Esophagus muscularis mucosa (tissue), 4 donors: ENCODE data around the gene STK10. TPM values are rescaled to one million over a fixed set of nuclear protein-coding genes. Genes with fewer than 3 reads are reported as not detected.

ENCODE experiments used
- DNase-seq: peaks from one replicate; pipeline ENCODE4 v3.0.0-alpha.2; 2017; ENCODE audit errors: extremely low spot score
- H3K27ac ChIP-seq, 4 donors: fragments of 200-600 bp; sonication (generic); replicated peaks in 1 of 4; 1 replicate in 3 of 4; 2 replicates in 1 of 4; pipeline ENCODE4 v1.5.1; 2016 to 2019; ENCODE audit warnings: mild to moderate bottlenecking in 1 of 4
- H3K27me3 ChIP-seq, 4 donors: fragments of 200-600 bp; sonication (generic); one replicate each; pipeline versions ENCODE4 v1.5.1 to v1.6.0; 2016 to 2019
- H3K36me3 ChIP-seq, 4 donors: fragments of 200-600 bp; sonication (generic); one replicate each; pipeline ENCODE4 v1.5.1; 2016 to 2019
- H3K4me1 ChIP-seq, 4 donors: fragments of 200-600 bp; sonication (generic); one replicate each; pipeline ENCODE4 v1.5.1; 2016 to 2019
- H3K4me3 ChIP-seq, 4 donors: fragments of 200-600 bp; sonication (generic); 1 replicate in 2 of 4; 2 replicates in 2 of 4; pipeline ENCODE4 v1.5.1; 2016 to 2019; ENCODE audit warnings: mild to moderate bottlenecking in 4 of 4, moderate library complexity in 1 of 4
- H3K9me3 ChIP-seq, 4 donors: fragments of 200-600 bp; sonication (generic); 1 replicate in 3 of 4; 2 replicates in 1 of 4; pipeline ENCODE4 v1.5.1; 2016 to 2019
- EP300 ChIP-seq: sonication (generic); formaldehyde crosslinking; IDR thresholded peaks from one replicate; pipeline ENCODE4 v1.6.1; 2017; ENCODE audit warnings: antibody characterized with exemption
- POLR2A ChIP-seq: fragments of 450-650 bp; IDR thresholded peaks from one replicate; pipeline ENCODE4 v1.6.1; 2017; ENCODE audit warnings: antibody characterized with exemption, moderate library complexity, mild to moderate bottlenecking, low read depth
- POLR2AphosphoS5 ChIP-seq, 2 donors: sonication (generic); formaldehyde crosslinking; IDR thresholded peaks; one replicate each; pipeline ENCODE4 v1.6.1; 2017; ENCODE audit warnings: antibody characterized with exemption in 2 of 2
- whole genome bisulfite sequencing: methylation state at CpG from one replicate; pipeline ENCODE4 v1.1.5; 2018; 5-methylcytosine and 5-hydroxymethylcytosine counted together
- intact Hi-C: fragments of 100-400 bp; cut with DNase I; formaldehyde crosslinking; loops from one replicate; pipeline ENCODE4 v1.15.1; 2023
- total RNA-seq, 4 donors: library from RNA; depleted of rRNA; stranded (reverse); fragments of >200 nt; gene quantifications; one replicate each; pipeline versions ENCODE4 v1.1.0 to v1.2.1, GENCODE V29; 2016
- TF ChIP-seq, protein P1 (sequence below), 3 experiments: fragments of 200-600 bp in 2 of 3; fragments of 450-650 bp in 1 of 3; sonication (generic) in 2 of 3; IDR thresholded peaks; one replicate each; pipeline ENCODE4 v1.5.1; 2017 to 2019; ENCODE audit warnings: antibody characterized with exemption in 3 of 3, mild to moderate bottlenecking in 2 of 3, moderate library complexity in 1 of 3

The STK10 gene
- total RNA-seq, 4 donors from 2014 or later: 18.8 to 21.8 (median 19.4) TPM

DNA sequence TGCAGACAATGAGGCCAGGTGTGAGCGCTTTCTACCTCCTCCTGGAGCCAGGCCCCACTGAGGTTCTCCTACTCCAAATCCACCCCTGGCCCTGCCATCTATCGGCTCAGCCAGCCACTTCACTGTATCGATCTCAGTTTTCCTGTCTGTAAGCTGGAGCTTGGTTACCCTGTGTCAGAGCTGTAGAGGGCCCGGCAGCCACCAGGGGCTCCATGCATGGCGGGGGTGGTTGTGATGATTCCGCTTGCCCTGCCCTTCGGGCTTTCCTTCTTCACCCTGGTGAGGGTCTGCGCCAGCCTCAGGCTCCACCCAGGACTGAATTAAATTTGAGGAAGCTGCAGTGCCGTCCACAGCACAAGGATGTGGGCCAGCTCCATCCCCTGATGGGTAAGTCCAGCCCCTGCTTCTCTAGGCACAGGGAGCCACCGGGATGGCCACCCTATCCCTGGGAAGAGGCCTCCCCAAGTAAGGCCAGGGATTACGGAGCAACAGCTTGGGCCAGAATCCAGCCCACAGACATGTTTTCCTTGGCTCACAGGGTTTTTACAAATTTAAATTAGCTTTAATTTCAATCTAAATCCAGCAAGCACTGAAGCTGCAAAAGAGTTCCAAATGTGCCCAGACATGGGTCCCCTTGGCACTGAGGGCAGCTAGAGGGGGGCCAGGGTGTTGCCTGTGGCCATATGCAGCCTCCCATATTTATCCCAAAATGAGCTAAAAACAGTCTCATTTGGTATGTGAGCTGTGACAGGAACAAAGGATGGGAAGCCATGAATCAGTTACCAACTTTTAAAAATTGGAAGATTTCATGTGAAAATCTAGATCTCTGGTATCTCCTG lies 92.4 kb downstream of the STK10 start:
- H3K36me3 ChIP-seq: peaks cover 0 to 56% (median 39%) of the 10 kb centered on the region in 4 donors
- TF ChIP-seq, protein P1, sequence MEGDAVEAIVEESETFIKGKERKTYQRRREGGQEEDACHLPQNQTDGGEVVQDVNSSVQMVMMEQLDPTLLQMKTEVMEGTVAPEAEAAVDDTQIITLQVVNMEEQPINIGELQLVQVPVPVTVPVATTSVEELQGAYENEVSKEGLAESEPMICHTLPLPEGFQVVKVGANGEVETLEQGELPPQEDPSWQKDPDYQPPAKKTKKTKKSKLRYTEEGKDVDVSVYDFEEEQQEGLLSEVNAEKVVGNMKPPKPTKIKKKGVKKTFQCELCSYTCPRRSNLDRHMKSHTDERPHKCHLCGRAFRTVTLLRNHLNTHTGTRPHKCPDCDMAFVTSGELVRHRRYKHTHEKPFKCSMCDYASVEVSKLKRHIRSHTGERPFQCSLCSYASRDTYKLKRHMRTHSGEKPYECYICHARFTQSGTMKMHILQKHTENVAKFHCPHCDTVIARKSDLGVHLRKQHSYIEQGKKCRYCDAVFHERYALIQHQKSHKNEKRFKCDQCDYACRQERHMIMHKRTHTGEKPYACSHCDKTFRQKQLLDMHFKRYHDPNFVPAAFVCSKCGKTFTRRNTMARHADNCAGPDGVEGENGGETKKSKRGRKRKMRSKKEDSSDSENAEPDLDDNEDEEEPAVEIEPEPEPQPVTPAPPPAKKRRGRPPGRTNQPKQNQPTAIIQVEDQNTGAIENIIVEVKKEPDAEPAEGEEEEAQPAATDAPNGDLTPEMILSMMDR (IDR thresholded peaks at IDR 0.05): no peak
- TF ChIP-seq POLR2A (no peak), EP300 (no peak), POLR2AphosphoS5 (IDR thresholded peaks at IDR 0.05) (no peak)
- H3K27ac ChIP-seq: no peak overlapping the region
- H3K4me3 ChIP-seq: no peak overlapping the region
- no peak for DNase-seq
- H3K9me3 ChIP-seq: no peaks in the 10 kb centered on the region
- peaks cover 0 to 15% (median 12%) of the 10 kb centered on the region in 4 donors for H3K4me1 ChIP-seq
- intact Hi-C loops: no loop called here
- 85% methylated on average over 4 of the region's 11 CpGs for WGBS
- H3K27me3 ChIP-seq: no peaks in the 10 kb centered on the region

DNA sequence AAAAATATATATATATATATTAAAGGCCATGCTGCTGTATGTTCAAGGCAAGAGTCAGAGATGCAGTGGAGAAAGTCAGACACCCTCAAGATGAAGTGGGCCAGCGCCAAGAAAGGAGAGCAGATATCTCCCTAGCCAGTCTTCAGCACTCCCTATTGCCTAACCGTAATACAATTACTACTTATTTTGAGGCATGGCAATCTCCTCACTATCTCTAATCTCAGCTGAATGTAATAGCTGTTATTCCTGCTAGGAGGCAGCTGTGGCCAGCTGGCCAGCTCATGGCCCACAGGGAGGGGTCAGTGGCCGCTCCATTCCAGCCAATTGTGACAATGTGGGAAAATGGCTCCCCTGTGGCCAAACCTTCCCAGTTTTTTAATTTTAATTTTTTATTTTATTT lies 94.1 kb downstream of the STK10 start:
- intact Hi-C loops: no loop called here
- TF ChIP-seq POLR2A: no peak
- TF ChIP-seq EP300: no peak
- TF ChIP-seq, protein P1 (IDR thresholded peaks at IDR 0.05): no peak
- TF ChIP-seq POLR2AphosphoS5 (IDR thresholded peaks at IDR 0.05): peak in 1 of 2 donors; percentile 25
- Histone ChIP-seq H3K9me3 (no peaks in the 10 kb centered on the region), H3K36me3 (peaks cover 0 to 62% (median 52%) of the 10 kb centered on the region in 4 donors), H3K27me3 (no peaks in the 10 kb centered on the region), H3K4me3 (no peak overlapping the region), H3K4me1 (peaks cover 0 to 15% (median 12%) of the 10 kb centered on the region in 4 donors), H3K27ac (no peak overlapping the region)
- WGBS: 91% methylated on average over 3 of the region's 3 CpGs
- no peak for DNase-seq

DNA sequence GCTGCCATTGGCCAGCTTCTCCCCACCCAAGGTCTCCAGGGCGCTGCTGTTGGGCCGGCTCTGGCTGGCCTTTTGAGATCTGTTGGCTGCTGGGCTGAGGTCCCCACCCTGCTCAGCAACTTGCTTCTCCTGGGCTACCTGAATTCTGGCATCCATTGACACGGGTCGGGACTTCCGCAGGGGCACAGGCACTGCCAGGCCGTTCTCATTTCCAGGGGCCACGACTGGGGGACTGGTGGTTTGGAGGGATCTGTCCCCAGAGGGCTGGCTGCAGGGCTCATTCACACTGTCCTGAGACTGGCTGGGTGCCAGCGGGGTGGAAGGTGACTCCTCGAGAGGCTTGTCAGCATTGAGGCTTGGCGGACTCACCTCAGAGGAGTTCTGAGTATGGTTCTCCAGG lies 94.5 kb downstream of the STK10 start:
- 90% methylated on average over 7 of the region's 10 CpGs for WGBS
- Histone ChIP-seq H3K36me3 (peaks cover 0 to 62% (median 52%) of the 10 kb centered on the region in 4 donors), H3K4me3 (no peak overlapping the region), H3K4me1 (peaks cover 0 to 15% (median 12%) of the 10 kb centered on the region in 4 donors), H3K27ac (no peak overlapping the region), H3K9me3 (no peaks in the 10 kb centered on the region), H3K27me3 (no peaks in the 10 kb centered on the region)
- no peak for TF ChIP-seq POLR2A
- TF ChIP-seq POLR2AphosphoS5 (IDR thresholded peaks at IDR 0.05): no peak
- no peak for TF ChIP-seq EP300
- intact Hi-C loops: no loop called here
- DNase-seq: no peak

DNA sequence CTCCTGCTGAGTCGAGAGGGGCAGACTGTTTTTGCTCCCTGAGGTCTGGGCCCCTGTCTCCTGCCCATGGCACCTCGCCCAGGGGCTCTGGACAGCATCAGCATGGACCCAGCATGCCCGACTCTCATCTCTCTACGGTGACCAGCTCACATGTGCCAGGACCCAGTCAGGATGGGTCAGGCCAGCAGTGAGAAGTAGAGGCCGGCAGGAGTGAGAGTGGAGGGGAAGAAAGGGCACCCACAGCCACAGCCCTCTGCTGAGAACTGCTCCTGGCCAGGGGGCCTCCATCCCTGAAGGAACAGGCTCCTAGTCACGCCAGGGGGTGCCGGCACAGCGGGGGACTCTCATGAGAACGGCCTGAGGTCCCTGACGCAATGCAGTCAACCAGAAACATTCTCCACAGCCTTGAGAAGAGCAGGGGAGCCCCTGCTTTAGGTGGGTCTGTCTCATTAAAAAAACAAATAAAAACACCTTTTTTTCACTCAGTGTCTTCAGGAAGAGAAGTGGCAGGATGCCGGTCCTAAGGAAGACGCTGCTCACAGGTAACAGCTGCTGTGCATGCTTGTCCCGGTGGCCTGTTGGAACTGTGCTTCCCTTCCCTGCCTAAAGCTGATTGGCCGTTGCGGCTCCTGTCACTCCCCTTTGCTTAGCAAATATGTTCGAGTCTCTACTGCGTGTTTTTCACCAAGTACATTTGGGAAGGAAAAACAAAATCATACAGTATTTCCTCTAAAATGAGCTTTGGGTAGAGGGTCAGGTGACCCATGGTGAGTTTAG lies 95.9 kb downstream of the STK10 start:
- no peak for DNase-seq
- H3K27ac ChIP-seq: no peak overlapping the region
- intact Hi-C loops: no loop called here

More for the DNA sequence above, 95.9 kb downstream of the STK10 start:
- H3K4me1 ChIP-seq: peaks cover 0 to 7% (median 5%) of the 10 kb centered on the region in 4 donors
- 86% methylated on average over 17 of the region's 17 CpGs for WGBS
- H3K36me3 ChIP-seq: peaks cover 0 to 55% (median 50%) of the 10 kb centered on the region in 4 donors
- TF ChIP-seq, protein P1 (IDR thresholded peaks at IDR 0.05): no peak
- TF ChIP-seq EP300: no peak
- TF ChIP-seq POLR2A: no peak
- no peak for TF ChIP-seq POLR2AphosphoS5 (IDR thresholded peaks at IDR 0.05)
- H3K9me3 ChIP-seq: no peaks in the 10 kb centered on the region
- no peak overlapping the region for H3K4me3 ChIP-seq
- H3K27me3 ChIP-seq: no peaks in the 10 kb centered on the region
